Gastroesophageal sphincter (tissue), 4 donors: Measurements from ENCODE around the gene CACNA1D. TPM values are rescaled to one million over a fixed set of nuclear protein-coding genes. Genes with fewer than 3 reads are reported as not detected.
"Not testable (repeated sequence)": the region's sequence is repeated elsewhere in the genome, so short reads cannot be mapped to it uniquely, and the experiment has no call there.

Experiments
- ATAC-seq: fragments of 150-250 bp; one replicate; pipeline ENCODE4 v1.9.1; 2016; ENCODE audit warnings: mild to moderate bottlenecking, moderate library complexity
- H3K27ac ChIP-seq, 4 donors: fragments of 200-600 bp; sonication (generic) in 3 of 4; 1 replicate in 3 of 4; 2 replicates in 1 of 4; pipeline ENCODE4 v1.5.1; 2016 to 2019
- H3K27me3 ChIP-seq: fragments of 200-600 bp; sonication (generic); one replicate; pipeline ENCODE4 v1.5.1; 2019
- H3K36me3 ChIP-seq, 2 donors: fragments of 200-600 bp; sonication (generic); one replicate each; pipeline ENCODE4 v1.5.1; 2019; ENCODE audit warnings: control low read depth in 1 of 2
- H3K4me1 ChIP-seq, 3 donors: fragments of 200-600 bp; sonication (generic); 1 replicate in 2 of 3; 2 replicates in 1 of 3; pipeline ENCODE4 v1.5.1; 2016 to 2019; ENCODE audit warnings: control low read depth in 2 of 3
- H3K4me3 ChIP-seq, 2 donors: fragments of 200-600 bp; sonication (generic); one replicate each; pipeline ENCODE4 v1.5.1; 2019; ENCODE audit warnings: mild to moderate bottlenecking in 1 of 2, moderate library complexity in 1 of 2
- H3K9me3 ChIP-seq, 3 donors: fragments of 200-600 bp; sonication (generic); one replicate each; pipeline ENCODE4 v1.5.1; 2017 to 2019; ENCODE audit warnings: control low read depth in 2 of 3
- CTCF ChIP-seq, 4 experiments: fragments of 200-600 bp in 2 of 4; fragments of 450-650 bp in 2 of 4; sonication (generic) in 1 of 4; IDR thresholded peaks; one replicate each; pipeline ENCODE4 v1.5.1; 2017 to 2019; ENCODE audit warnings: antibody characterized with exemption in 4 of 4, mild to moderate bottlenecking in 2 of 4, moderate library complexity in 2 of 4
- EP300 ChIP-seq: sonication (generic); formaldehyde crosslinking; IDR thresholded peaks from one replicate; pipeline ENCODE4 v1.6.1; 2017; ENCODE audit warnings: antibody characterized with exemption, mild to moderate bottlenecking
- POLR2A ChIP-seq, 2 donors: fragments of 450-650 bp; IDR thresholded peaks; one replicate each; pipeline ENCODE4 v1.6.1; 2017; ENCODE audit warnings: antibody characterized with exemption in 2 of 2, mild to moderate bottlenecking in 2 of 2, moderate library complexity in 1 of 2
- POLR2AphosphoS5 ChIP-seq: sonication (generic); formaldehyde crosslinking; IDR thresholded peaks from one replicate; pipeline ENCODE4 v1.6.1; 2017; ENCODE audit warnings: antibody characterized with exemption
- WGBS, 2 donors: methylation state at CpG; one replicate each; pipeline ENCODE4 v1.1.5; 2018; ENCODE audit warnings: low coverage in 1 of 2; 5-methylcytosine and 5-hydroxymethylcytosine counted together
- total RNA-seq, 4 donors: library from RNA; depleted of rRNA; stranded (reverse); fragments of >200 nt; gene quantifications; one replicate each; pipeline ENCODE4 v1.1.0, GENCODE V29; 2016

CACNA1D gene
- total RNA-seq, 4 donors from 2014 or later = 0.52 to 5.7 (median 3.6) TPM

- H3K36me3 ChIP-seq = no peaks in the 10 kb centered on the region
- no peak overlapping the region for H3K27ac ChIP-seq
- no peaks in the 10 kb centered on the region for H3K4me1 ChIP-seq
- H3K27me3 ChIP-seq = no peaks in the 10 kb centered on the region
- H3K4me3 ChIP-seq = no peak overlapping the region
- H3K9me3 ChIP-seq = peaks cover 0 to 5% (median 0%) of the 10 kb centered on the region in 3 donors
- no peak for ATAC-seq
- WGBS, 2 donors = no CpG with 5 or more reads among the region's 2 CpGs
- no peak for TF ChIP-seq POLR2A (IDR thresholded peaks at IDR 0.05)
- no peak for TF ChIP-seq EP300
- TF ChIP-seq POLR2AphosphoS5 = no peak
- no peak for TF ChIP-seq CTCF (IDR thresholded peaks at IDR 0.05)
Observed at GRCh38 chr3:53473422-53473821, 21.0 kb upstream of the CACNA1D start.

GRCh38 chr3:53476372-53476771, 18.0 kb upstream of the CACNA1D start:
- WGBS, 2 donors = 89 to 100% methylated on average over 2 to 3 of the region's 3 CpGs
- H3K9me3 ChIP-seq, H3K4me3 ChIP-seq, H3K27ac ChIP-seq, H3K27me3 ChIP-seq, H3K4me1 ChIP-seq, H3K36me3 ChIP-seq, ATAC-seq: not testable (repeated sequence)

- ATAC-seq, H3K4me3 ChIP-seq, H3K36me3 ChIP-seq, H3K27me3 ChIP-seq, H3K27ac ChIP-seq, H3K4me1 ChIP-seq, H3K9me3 ChIP-seq: not testable (repeated sequence)
- WGBS, 2 donors = 70 to 86% methylated on average over 1 of the region's 1 CpG
Observed at GRCh38 chr3:53477689-53478088, 16.7 kb upstream of the CACNA1D start.

- Histone ChIP-seq H3K4me1 (no peaks in the 10 kb centered on the region), H3K27me3 (no peaks in the 10 kb centered on the region), H3K4me3 (no peak overlapping the region), H3K36me3 (no peaks in the 10 kb centered on the region), H3K9me3 (no peaks in the 10 kb centered on the region), H3K27ac (no peak overlapping the region)
- 20 to 47% methylated on average over 1 of the region's 1 CpG for WGBS, 2 donors
- no peak for ATAC-seq
- TF ChIP-seq POLR2A (IDR thresholded peaks at IDR 0.05) (no peak), CTCF (IDR thresholded peaks at IDR 0.05) (no peak), POLR2AphosphoS5 (no peak), EP300 (no peak)
Observed at GRCh38 chr3:53478166-53478830, 16.1 kb upstream of the CACNA1D start.

- Histone ChIP-seq H3K9me3 (no peaks in the 10 kb centered on the region), H3K27ac (no peak overlapping the region)
Observed at GRCh38 chr3:53478921-53479664, 15.3 kb upstream of the CACNA1D start.

More at GRCh38 chr3:53478921-53479664, 15.3 kb upstream of the CACNA1D start:
- no peak for ATAC-seq
- Histone ChIP-seq H3K4me3 (no peak overlapping the region), H3K27me3 (no peaks in the 10 kb centered on the region), H3K4me1 (no peaks in the 10 kb centered on the region), H3K36me3 (no peaks in the 10 kb centered on the region)
- no peak for TF ChIP-seq CTCF (IDR thresholded peaks at IDR 0.05)
- TF ChIP-seq EP300 = no peak
- TF ChIP-seq POLR2A (IDR thresholded peaks at IDR 0.05) = no peak
- WGBS, 2 donors = 65 to 72% methylated on average over 2 to 3 of the region's 4 CpGs
